ENCODE data around the gene STYXL2. TPM values are rescaled to one million over a fixed set of nuclear protein-coding genes. Genes with fewer than 3 reads are reported as not detected.

Gene STYXL2
- total RNA-seq, 1 donor from 2014 or later = not detected

DNA sequence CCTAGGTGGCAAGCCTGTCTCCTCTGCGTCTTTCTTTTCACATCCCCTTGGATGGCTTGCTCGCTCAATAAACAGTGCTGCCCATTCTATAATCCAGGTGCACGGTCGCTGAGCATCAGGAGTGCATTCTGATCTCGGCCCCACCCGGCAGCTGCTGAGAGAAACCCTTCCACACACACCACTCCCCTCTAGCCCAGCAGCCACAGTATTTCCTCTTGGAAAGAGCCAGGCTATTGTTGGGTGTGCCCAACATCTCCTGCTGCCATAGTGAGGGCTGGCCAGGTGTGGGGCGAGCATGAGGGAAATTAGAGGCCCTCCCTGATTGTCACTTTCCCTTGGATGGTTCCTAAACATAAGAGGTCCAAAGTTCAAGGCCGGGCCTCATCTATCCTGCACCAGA lies 28.4 kb upstream of the STYXL2 start:
- TF ChIP-seq, protein P1, sequence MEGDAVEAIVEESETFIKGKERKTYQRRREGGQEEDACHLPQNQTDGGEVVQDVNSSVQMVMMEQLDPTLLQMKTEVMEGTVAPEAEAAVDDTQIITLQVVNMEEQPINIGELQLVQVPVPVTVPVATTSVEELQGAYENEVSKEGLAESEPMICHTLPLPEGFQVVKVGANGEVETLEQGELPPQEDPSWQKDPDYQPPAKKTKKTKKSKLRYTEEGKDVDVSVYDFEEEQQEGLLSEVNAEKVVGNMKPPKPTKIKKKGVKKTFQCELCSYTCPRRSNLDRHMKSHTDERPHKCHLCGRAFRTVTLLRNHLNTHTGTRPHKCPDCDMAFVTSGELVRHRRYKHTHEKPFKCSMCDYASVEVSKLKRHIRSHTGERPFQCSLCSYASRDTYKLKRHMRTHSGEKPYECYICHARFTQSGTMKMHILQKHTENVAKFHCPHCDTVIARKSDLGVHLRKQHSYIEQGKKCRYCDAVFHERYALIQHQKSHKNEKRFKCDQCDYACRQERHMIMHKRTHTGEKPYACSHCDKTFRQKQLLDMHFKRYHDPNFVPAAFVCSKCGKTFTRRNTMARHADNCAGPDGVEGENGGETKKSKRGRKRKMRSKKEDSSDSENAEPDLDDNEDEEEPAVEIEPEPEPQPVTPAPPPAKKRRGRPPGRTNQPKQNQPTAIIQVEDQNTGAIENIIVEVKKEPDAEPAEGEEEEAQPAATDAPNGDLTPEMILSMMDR (conservative IDR thresholded peaks at IDR 0.05; ENCODE audit: low read depth, low read length) = no peak
- H3K4me3 ChIP-seq (ENCODE audit: low read depth, low read length) = no peak overlapping the region
- DNase-seq (ENCODE audit: low read depth) = no peak

DNA sequence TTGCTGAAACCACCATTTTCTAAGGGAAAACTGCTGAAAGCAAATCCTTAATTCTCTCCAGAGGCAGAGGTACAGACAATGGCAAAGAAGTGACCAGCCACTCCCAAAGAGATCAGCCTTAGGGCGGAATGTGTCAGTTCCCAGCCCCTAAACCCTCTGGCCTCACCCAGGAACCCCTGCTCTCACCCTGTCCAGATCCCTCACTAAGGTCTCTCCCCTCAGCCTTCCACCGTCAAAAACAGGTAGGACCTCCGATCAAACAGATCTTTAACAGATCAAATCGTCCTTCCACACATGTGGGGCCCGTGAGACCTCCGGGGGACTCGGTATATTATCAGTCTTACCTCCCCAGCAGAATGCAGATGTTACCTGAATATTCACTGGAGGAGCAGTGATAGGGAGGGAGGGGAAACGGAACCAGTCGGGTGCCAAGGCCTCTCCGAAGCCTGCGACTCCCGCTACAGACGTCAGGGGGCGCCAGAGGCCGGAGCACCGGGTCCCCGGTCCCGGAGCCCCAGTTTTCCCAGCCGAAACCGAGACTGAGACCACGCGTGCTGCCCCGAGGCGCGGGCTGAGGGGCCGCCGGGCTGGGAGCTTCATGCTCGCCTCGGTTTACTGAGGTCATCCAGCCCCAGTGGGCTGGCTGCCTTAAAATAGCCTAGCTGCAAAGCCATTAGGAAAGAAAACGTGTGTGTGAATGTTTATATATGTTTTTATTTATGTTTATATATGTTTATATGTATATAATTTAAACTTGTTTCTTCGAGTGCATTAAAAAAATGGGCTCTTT lies 27.3 kb upstream of the STYXL2 start:
- H3K4me3 ChIP-seq (ENCODE audit: low read depth, low read length) = peak overlapping the region; percentile 48
- DNase-seq (ENCODE audit: low read depth) = no peak
- TF ChIP-seq, protein P1 (conservative IDR thresholded peaks at IDR 0.05; ENCODE audit: low read depth, low read length) = peak; percentile 94

DNA sequence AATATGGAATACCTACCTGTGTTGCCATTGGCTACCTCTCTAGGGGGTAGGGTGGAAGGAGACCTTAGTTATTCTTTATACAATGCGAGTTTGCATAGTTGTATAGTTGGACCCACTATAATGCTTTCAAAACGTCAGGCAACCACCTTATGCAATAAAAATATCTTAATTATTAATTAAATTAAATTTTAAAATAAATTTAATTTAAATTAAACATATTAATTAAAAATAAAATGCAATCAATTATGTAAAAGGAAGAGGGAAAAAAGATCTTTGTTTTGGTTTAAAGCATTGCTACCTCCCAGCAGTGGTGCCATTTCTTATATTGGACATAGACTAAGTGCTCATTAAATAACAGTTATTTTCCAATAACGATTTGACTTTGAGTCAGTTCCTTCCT lies 26.0 kb upstream of the STYXL2 start:
- no peak for DNase-seq (ENCODE audit: low read depth)
- TF ChIP-seq, protein P1 (conservative IDR thresholded peaks at IDR 0.05; ENCODE audit: low read depth, low read length) = no peak
- H3K4me3 ChIP-seq (ENCODE audit: low read depth, low read length) = no peak overlapping the region

DNA sequence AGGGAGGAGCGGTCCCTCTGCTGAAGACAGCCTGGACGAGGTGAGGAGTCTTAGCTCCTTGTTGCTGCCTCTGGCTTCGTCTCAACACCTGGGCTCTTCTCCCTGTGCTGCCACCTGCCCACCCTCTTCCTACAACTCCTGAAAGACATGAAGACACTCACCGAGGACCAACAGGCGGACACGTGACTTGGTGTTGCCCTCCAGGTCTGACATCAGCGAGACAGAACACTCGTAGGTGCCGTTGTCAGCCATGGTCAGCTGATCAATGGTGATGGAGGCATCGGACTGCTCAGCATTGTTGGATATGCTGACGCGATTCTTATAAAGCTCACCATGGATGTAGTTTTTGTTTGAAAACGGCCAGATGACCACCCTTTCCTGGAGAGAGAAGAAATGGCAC lies 25.1 kb upstream of the STYXL2 start:
- TF ChIP-seq, protein P1 (conservative IDR thresholded peaks at IDR 0.05; ENCODE audit: low read depth, low read length) = no peak
- no peak for DNase-seq (ENCODE audit: low read depth)
- no peak overlapping the region for H3K4me3 ChIP-seq (ENCODE audit: low read depth, low read length)

DNA sequence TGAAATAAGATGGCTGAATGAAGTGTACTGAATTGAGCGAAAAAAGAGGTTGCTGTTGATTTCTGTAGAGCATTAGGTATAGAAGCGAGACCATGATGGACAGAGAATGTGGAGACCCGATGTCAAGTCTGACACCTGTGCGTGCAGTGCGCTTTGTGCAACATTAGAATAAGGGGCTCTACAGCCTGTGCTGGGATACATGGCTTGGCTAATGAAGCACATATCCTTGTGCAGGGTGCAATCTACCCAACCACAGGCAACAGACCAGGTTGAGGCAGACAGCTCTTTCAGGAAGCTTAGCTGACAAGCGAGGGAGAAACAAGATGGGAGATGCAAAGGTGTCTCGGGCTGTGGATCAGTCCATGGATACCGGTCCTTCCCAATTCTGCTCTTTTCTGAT lies 22.6 kb upstream of the STYXL2 start:
- TF ChIP-seq, protein P1 (conservative IDR thresholded peaks at IDR 0.05; ENCODE audit: low read depth, low read length) = no peak
- no peak overlapping the region for H3K4me3 ChIP-seq (ENCODE audit: low read depth, low read length)
- no peak for DNase-seq (ENCODE audit: low read depth)

DNA sequence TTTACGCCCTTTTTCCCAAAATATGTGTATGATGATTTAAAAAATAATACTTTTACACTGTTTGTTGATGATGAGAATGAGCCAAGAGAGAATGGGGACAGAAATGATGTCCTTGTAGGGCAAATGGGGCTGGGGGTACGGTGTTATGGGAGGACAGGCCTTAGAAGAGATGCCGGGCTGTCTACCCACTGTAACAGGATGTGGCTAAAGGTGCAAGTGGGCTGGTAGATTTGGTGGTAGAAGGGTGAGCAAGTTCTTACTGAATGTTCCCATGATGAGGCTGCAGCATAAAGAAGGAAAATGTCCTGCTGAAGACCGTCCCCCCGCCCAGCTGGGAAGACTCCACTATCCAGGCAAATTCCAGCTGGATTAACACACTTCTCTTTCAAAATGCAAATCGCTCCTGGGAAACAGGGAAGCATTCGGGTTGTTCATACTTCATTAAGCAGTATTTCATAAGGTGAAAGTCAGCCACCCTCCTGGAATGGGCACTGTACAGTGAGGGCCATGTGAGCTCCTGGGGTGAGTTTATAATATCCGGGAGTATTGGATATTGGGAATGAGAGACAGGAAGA lies 17.7 kb upstream of the STYXL2 start:
- DNase-seq (ENCODE audit: low read depth) = peak; percentile 90
- TF ChIP-seq, protein P1 (conservative IDR thresholded peaks at IDR 0.05; ENCODE audit: low read depth, low read length) = no peak
- no peak overlapping the region for H3K4me3 ChIP-seq (ENCODE audit: low read depth, low read length)
